Measurements from ENCODE around the gene AMPD2. TPM values are rescaled to one million over a fixed set of nuclear protein-coding genes. Genes with fewer than 3 reads are reported as not detected.

AMPD2 gene
- total RNA-seq = 84.5 and 98.4 TPM in 2 replicates

GRCh38 chr1:109619576-109620400 is at the start of gene AMPD2, which contains the start of gene GNAT2:
AMPD2 (plus strand) TSS chr1:109619837; CDS start chr1:109621176, 1,339 bp downstream.
GNAT2 (minus strand) TSS chr1:109619616; CDS start chr1:109612870, 6,746 bp downstream.

GRCh38 chr1:109655615-109656519 is 36.2 kb downstream of the AMPD2 start, which contains the start of gene GSTM4:
GSTM4 (plus strand) TSS chr1:109656099; CDS start chr1:109656390, 291 bp downstream.

DNA sequence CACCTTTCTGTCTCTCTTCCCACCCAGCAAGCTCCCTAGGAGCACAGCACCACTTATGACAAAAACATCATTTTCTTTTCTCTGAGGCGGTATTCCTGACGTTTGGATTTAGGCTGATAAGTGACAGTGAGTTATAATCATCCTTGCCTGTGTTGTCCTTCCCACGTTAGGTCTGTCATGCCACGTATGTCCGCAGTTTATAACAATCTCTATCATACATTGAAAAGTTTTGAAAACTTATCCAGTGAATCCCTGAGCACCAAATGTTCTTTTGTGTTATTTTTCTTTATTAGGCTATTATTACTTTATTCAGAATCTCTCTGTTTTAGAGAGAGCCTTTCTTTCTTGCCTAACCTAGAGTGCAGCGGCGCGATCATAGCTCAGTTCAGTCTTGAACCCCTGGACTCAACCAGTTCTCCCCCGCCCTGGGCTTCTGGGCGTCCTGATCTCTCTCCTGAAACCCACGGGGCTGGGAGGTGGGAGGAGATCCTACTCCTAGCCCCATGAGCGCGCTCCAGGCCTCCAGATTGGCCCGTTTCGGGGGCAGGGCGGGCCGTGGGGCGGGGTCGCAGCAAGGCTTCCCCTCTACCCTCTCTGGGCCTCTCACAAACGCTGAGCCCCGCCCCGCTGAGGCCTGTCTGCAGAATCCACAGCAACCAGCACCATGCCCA is 48.0 kb downstream of the AMPD2 start, which contains the start of gene GSTM2:
TSS of gene GSTM2 (plus strand) at position 606 of the 671 bp plus-strand sequence. CDS start at position 665, 59 bp downstream.

Other genes starting within 250 kb of the AMPD2 start
- 7.3 and 24.2 TPM in 2 replicates for gene SORT1, start 221.9 kb upstream of the AMPD2 start, total RNA-seq
- gene PSMA5, start 193.4 kb upstream of the AMPD2 start, total RNA-seq = 35.8 and 62.7 TPM in 2 replicates
- gene SYPL2, start 153.3 kb upstream of the AMPD2 start, total RNA-seq = 0.19 and 0.56 TPM in 2 replicates
- 2.1 and 2.5 TPM in 2 replicates for gene ATXN7L2, start 135.9 kb upstream of the AMPD2 start, total RNA-seq
- gene CYB561D1, start 125.7 kb upstream of the AMPD2 start, total RNA-seq = 5.8 and 6.2 TPM in 2 replicates
- gene AMIGO1, start 110.1 kb upstream of the AMPD2 start, total RNA-seq = 0.58 and 1.7 TPM in 2 replicates
- under 0.01 TPM in 1 of 2 replicates, not detected in the other for gene GPR61, start 80.0 kb upstream of the AMPD2 start, total RNA-seq
- 15.2 and 19.9 TPM in 2 replicates for gene GNAI3, start 71.2 kb upstream of the AMPD2 start, total RNA-seq
- gene GNAT2, start 221 bp upstream of the AMPD2 start, total RNA-seq = under 0.01 TPM in 2 replicates
- 3.5 and 7.9 TPM in 2 replicates for gene GSTM4, start 36.3 kb downstream of the AMPD2 start, total RNA-seq
- 5.4 and 17.5 TPM in 2 replicates for gene GSTM2, start 48.2 kb downstream of the AMPD2 start, total RNA-seq
- gene GSTM1, start 68.0 kb downstream of the AMPD2 start, total RNA-seq = 7.0 TPM in 1 of 2 replicates, not detected in the other
- 0.19 and 3.9 TPM in 2 replicates for gene GSTM5, start 92.4 kb downstream of the AMPD2 start, total RNA-seq
- gene GSTM3, start 121.2 kb downstream of the AMPD2 start, total RNA-seq = 35.7 and 87.9 TPM in 2 replicates
- not detected in 2 replicates for gene EPS8L3, start 144.1 kb downstream of the AMPD2 start, total RNA-seq

Data from regular cardiac myocyte (primary cell).